Calu3 (cell line): ENCODE results near the gene SSC4D. TPM values are rescaled to one million over a fixed set of nuclear protein-coding genes. Genes with fewer than 3 reads are reported as not detected.
A peak's percentile ranks its signal among the peaks of the same experiment; 100 is the strongest.

Experiments used
- BruUV-seq: library from RNA; stranded (reverse); fragments of 400-500 nt; replicated peaks from 2 replicates; lab custom pipeline; 2021; lab: Mats Ljungman, UMichigan
- CTCF ChIA-PET: fragments of 300-600 bp; sonication (Branson Sonifier 250); formaldehyde crosslinking; loops from one replicate; lab custom pipeline; 2022; ENCODE audit warnings: antibody characterized with exemption; lab: Charles Lee
- DNase-seq: peaks from one replicate; pipeline ENCODE4 v3.0.0; 2022
- H3K27ac Mint-ChIP-seq: one replicate; pipeline ENCODE4 v1.8.0; 2022; ENCODE audit warnings: mixed read lengths; ENCODE audit not compliant: unreplicated experiment
- H3K27me3 Mint-ChIP-seq: one replicate; pipeline ENCODE4 v1.8.0; 2022; ENCODE audit warnings: mixed read lengths; ENCODE audit not compliant: unreplicated experiment
- H3K36me3 Mint-ChIP-seq: one replicate; pipeline ENCODE4 v1.8.0; 2022; ENCODE audit warnings: mild to moderate bottlenecking, moderate library complexity, mixed read lengths; ENCODE audit not compliant: insufficient read depth, unreplicated experiment
- H3K4me1 Mint-ChIP-seq: one replicate; pipeline ENCODE4 v1.8.0; 2022; ENCODE audit warnings: mild to moderate bottlenecking, low read depth, mixed read lengths; ENCODE audit not compliant: unreplicated experiment
- H3K4me3 Mint-ChIP-seq: one replicate; pipeline ENCODE4 v1.8.0; 2022; ENCODE audit warnings: mild to moderate bottlenecking, low read depth, moderate library complexity, mixed read lengths; ENCODE audit not compliant: unreplicated experiment
- H3K9me3 Mint-ChIP-seq: one replicate; pipeline ENCODE4 v1.8.0; 2022; ENCODE audit warnings: low read depth, mixed read lengths; ENCODE audit not compliant: unreplicated experiment
- intact Hi-C: fragments of 100-400 bp; cut with micrococcal nuclease; formaldehyde crosslinking; loops from one replicate; pipeline ENCODE4 v1.10.0; 2022; ENCODE audit not compliant: unreplicated experiment
- total RNA-seq: library from RNA; stranded (reverse); gene quantifications from 2 replicates; pipeline ENCODE4 v1.2.3, GENCODE V29; 2022
- TF ChIP-seq, protein P1 (sequence below): fragments of 200-600 bp; IDR thresholded peaks from one replicate; pipeline ENCODE4 v1.8.0; 2022; ENCODE audit warnings: antibody characterized with exemption; ENCODE audit not compliant: unreplicated experiment

SSC4D gene
- total RNA-seq, 1 experiment from 2014 or later, result not detected

DNA sequence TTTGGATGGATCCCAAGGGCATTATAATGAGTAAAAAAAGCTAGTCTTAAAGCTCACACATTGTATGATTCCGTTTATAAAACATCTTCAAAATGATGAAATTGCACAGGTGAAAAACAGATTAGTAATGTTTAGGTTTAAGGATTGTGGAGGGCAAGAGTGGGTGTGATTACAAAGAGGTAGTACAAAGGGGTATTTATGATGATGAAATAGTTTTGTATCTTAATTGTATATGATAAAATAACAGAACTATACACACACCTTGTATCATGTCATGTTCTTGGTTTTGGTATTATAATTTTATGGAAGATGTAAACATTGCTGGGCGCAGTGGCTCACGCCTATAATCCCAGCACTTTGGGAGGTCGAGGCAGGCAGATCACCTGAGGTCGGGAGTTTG, 2.8 kb upstream of the SSC4D start:
- DNase-seq, result no peak
- Mint-ChIP-seq H3K36me3 (peaks cover 6% of the 10 kb centered on the region), H3K4me1 (no peaks in the 10 kb centered on the region), H3K27me3 (no peaks in the 10 kb centered on the region), H3K4me3 (no peak overlapping the region), H3K27ac (no peak overlapping the region), H3K9me3 (no peaks in the 10 kb centered on the region)
- no TSS peak for BruUV-seq
- CTCF ChIA-PET, result interaction anchor here (0.6 to 1.3 kb wide), 2 partner anchors 17 to 52 kb away, joined by 3 to 4 read pairs; no protein-coding TSS in a partner anchor
- TF ChIP-seq, protein P1, sequence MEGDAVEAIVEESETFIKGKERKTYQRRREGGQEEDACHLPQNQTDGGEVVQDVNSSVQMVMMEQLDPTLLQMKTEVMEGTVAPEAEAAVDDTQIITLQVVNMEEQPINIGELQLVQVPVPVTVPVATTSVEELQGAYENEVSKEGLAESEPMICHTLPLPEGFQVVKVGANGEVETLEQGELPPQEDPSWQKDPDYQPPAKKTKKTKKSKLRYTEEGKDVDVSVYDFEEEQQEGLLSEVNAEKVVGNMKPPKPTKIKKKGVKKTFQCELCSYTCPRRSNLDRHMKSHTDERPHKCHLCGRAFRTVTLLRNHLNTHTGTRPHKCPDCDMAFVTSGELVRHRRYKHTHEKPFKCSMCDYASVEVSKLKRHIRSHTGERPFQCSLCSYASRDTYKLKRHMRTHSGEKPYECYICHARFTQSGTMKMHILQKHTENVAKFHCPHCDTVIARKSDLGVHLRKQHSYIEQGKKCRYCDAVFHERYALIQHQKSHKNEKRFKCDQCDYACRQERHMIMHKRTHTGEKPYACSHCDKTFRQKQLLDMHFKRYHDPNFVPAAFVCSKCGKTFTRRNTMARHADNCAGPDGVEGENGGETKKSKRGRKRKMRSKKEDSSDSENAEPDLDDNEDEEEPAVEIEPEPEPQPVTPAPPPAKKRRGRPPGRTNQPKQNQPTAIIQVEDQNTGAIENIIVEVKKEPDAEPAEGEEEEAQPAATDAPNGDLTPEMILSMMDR, result no peak
- intact Hi-C loops, result no loop called here

DNA sequence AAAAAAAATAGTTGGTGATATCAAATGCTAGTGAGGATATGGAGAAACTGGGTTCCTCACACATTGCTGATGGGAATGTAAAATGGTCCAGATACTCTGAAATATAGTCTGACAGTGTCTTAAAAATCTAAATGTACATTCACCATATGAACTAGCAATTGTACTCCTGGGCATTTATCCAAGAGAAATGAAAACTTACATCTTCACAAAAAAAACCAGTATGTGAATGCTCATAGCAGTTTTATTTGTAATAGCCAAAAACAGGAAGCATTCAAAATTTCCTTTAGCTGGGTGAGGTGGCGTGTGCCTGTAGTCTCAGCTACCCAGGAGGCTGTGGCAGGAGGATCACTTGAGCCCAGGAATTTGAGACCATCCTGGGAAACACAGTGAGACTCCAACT, 2.1 kb upstream of the SSC4D start:
- intact Hi-C loops, result no loop called here
- CTCF ChIA-PET, result interaction anchor here (0.7 to 1.3 kb wide), 2 partner anchors 22 to 51 kb away, joined by 4 read pairs; no protein-coding TSS in a partner anchor
- H3K4me1 Mint-ChIP-seq, result no peaks in the 10 kb centered on the region
- H3K27me3 Mint-ChIP-seq, result no peaks in the 10 kb centered on the region
- BruUV-seq, result no TSS peak
- H3K27ac Mint-ChIP-seq, result no peak overlapping the region
- TF ChIP-seq, protein P1, result no peak
- H3K36me3 Mint-ChIP-seq, result peaks cover 6% of the 10 kb centered on the region
- no peak overlapping the region for H3K4me3 Mint-ChIP-seq
- H3K9me3 Mint-ChIP-seq, result no peaks in the 10 kb centered on the region
- DNase-seq, result no peak

DNA sequence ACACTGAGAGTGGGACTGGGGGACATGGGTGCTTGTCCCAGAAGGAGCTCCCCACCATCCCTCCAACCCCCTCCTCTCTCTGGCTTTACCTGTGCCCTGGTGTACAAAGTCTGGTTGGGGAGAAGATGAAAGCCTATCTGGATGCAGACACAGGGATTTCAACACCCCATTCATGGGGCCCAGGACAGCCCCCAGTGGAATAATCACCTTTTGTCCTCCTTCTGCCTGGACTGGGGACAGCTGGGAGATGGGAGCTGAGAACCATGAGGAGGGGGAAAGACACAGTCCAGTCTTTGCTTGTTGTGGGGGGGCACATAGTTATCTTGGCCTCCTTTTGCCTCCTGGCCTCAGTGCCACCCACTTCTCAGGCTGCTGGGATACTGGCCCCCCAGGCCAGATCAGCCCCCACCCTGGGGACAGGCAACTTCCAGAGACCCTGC, 1.4 kb downstream of the SSC4D start:
- BruUV-seq, result no TSS peak
- Mint-ChIP-seq H3K9me3 (no peaks in the 10 kb centered on the region), H3K27me3 (no peaks in the 10 kb centered on the region), H3K4me3 (no peak overlapping the region), H3K36me3 (no peaks in the 10 kb centered on the region), H3K27ac (peak overlapping the region; percentile 50), H3K4me1 (no peaks in the 10 kb centered on the region)
- TF ChIP-seq, protein P1, result no peak
- CTCF ChIA-PET, result no interaction called here
- intact Hi-C loops, result no loop called here
- no peak for DNase-seq

DNA sequence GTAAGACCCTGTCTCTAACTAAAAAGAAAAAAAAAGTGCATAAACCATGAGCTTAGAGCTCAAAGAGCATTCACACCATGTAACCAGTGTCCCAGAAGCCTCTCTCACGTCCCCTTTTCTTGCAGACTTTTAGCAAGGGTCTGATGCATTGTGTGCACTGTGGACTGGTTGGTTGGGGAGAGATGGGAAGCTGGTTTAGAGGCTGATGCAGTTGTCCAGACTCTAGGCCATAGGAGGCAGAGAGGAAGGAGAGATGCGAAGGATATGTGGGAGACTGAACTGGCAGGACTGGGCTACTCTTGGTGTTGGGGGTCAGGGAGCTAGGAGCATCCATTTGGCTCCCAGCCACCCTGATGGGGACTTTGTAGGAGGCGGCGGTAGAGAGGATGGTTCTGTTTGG, 1.8 kb downstream of the SSC4D start:
- no peak overlapping the region for H3K4me3 Mint-ChIP-seq
- peak overlapping the region; percentile 50 for H3K27ac Mint-ChIP-seq
- intact Hi-C loops, result no loop called here
- no peaks in the 10 kb centered on the region for H3K36me3 Mint-ChIP-seq
- DNase-seq, result no peak
- TF ChIP-seq, protein P1, result no peak
- BruUV-seq, result no TSS peak
- CTCF ChIA-PET, result interaction anchor here (0.7 kb wide), 1 partner anchor 9 kb away, joined by 8 read pairs; no protein-coding TSS in a partner anchor
- H3K27me3 Mint-ChIP-seq, result no peaks in the 10 kb centered on the region
- no peaks in the 10 kb centered on the region for H3K4me1 Mint-ChIP-seq
- no peaks in the 10 kb centered on the region for H3K9me3 Mint-ChIP-seq
